ENCODE measurements around the gene PON1. TPM values are rescaled to one million over a fixed set of nuclear protein-coding genes. Genes with fewer than 3 reads are reported as not detected.
A peak's percentile ranks its signal among the peaks of the same experiment; 100 is the strongest.

PON1 gene
- total RNA-seq, 1 donor from 2014 or later, result not detected

GRCh38 chr7:95342642-95343307 lies 18.4 kb upstream of the PON1 start:
- H3K27me3 ChIP-seq (ENCODE audit: control insufficient read depth, insufficient read depth, low read length), result no peaks in the 10 kb centered on the region
- TF ChIP-seq CTCF (IDR thresholded peaks at IDR 0.05; ENCODE audit: insufficient read depth, low read length, poor library complexity, severe bottlenecking), result no peak
- H3K4me3 ChIP-seq (ENCODE audit: low read depth, low read length), result no peak overlapping the region
- H3K36me3 ChIP-seq (ENCODE audit: control insufficient read depth, insufficient read depth, low read length), result no peaks in the 10 kb centered on the region
- DNase-seq (ENCODE audit: low read depth), result no peak

GRCh38 chr7:95342029-95342428 lies 17.7 kb upstream of the PON1 start:
- no peaks in the 10 kb centered on the region for H3K36me3 ChIP-seq (ENCODE audit: control insufficient read depth, insufficient read depth, low read length)
- TF ChIP-seq CTCF (IDR thresholded peaks at IDR 0.05; ENCODE audit: insufficient read depth, low read length, poor library complexity, severe bottlenecking), result no peak
- H3K4me3 ChIP-seq (ENCODE audit: low read depth, low read length), result no peak overlapping the region
- no peak for DNase-seq (ENCODE audit: low read depth)
- H3K27me3 ChIP-seq (ENCODE audit: control insufficient read depth, insufficient read depth, low read length), result no peaks in the 10 kb centered on the region

GRCh38 chr7:95340491-95340890 lies 16.2 kb upstream of the PON1 start:
- Histone ChIP-seq H3K36me3 (ENCODE audit: control insufficient read depth, insufficient read depth, low read length) (no peaks in the 10 kb centered on the region), H3K27me3 (ENCODE audit: control insufficient read depth, insufficient read depth, low read length) (no peaks in the 10 kb centered on the region), H3K4me3 (ENCODE audit: low read depth, low read length) (no peak overlapping the region)
- no peak for DNase-seq (ENCODE audit: low read depth)
- TF ChIP-seq CTCF (IDR thresholded peaks at IDR 0.05; ENCODE audit: insufficient read depth, low read length, poor library complexity, severe bottlenecking), result no peak

DNA sequence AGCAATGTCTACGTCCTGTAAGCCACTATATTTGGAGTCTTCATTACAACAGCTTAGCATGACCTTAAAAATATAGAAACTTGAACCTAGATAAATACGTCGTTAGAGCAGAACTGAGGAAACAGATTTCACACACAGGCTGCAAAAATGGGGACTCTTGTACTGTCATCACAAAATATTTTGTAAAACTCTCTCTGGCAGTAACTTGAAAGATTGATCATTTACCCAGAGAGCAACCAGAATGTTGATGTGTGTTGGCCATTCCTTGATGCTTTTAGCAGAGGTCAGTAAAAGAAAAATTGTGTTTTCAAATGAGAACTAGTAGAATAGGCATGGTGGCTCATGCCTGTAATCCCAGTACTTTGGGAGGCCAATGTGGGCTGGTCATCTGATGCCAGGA lies 14.5 kb upstream of the PON1 start:
- Histone ChIP-seq H3K27me3 (ENCODE audit: control insufficient read depth, insufficient read depth, low read length) (no peaks in the 10 kb centered on the region), H3K36me3 (ENCODE audit: control insufficient read depth, insufficient read depth, low read length) (no peaks in the 10 kb centered on the region), H3K4me3 (ENCODE audit: low read depth, low read length) (no peak overlapping the region)
- DNase-seq (ENCODE audit: low read depth), result no peak
- no peak for TF ChIP-seq CTCF (IDR thresholded peaks at IDR 0.05; ENCODE audit: insufficient read depth, low read length, poor library complexity, severe bottlenecking)

DNA sequence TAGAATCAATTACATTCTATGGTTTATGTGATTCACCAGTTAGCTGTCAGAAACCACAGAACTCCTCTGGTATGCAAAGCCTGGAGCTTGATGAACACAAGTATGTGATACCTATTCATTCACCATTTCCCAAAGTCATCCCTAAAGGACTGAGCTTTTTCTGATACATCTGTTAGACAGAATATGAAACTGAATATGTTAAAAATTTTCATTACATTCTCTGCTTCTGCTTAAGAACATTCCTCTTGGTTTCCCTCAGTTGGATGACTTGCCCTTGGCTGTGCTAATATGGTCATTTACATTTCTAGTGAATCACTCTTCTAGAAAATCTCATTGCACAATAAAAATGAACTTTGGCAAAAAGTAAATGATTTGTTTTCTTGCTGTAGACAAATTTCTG lies 10.8 kb upstream of the PON1 start:
- DNase-seq (ENCODE audit: low read depth), result peak; percentile 51
- no peak for TF ChIP-seq CTCF (IDR thresholded peaks at IDR 0.05; ENCODE audit: insufficient read depth, low read length, poor library complexity, severe bottlenecking)
- H3K36me3 ChIP-seq (ENCODE audit: control insufficient read depth, insufficient read depth, low read length), result no peaks in the 10 kb centered on the region
- no peak overlapping the region for H3K4me3 ChIP-seq (ENCODE audit: low read depth, low read length)
- H3K27me3 ChIP-seq (ENCODE audit: control insufficient read depth, insufficient read depth, low read length), result no peaks in the 10 kb centered on the region

DNA sequence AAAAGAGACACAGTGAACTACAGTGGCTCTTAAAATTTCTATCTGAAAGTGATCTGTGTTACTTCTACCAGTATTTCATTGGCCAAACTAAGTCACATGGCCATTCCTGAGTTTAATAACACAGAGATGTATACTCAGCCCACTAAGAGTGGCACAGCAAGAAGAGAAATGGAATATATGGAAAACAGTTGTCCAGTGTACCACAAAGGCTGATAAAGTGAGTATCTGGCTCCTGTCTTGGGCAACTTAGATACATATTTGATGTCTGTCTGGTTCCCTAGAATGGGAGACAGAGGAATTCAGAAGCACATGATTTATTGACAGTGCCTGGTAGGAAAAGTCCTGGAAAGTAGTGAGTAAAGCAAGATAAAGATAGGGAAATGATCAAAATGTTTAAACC lies 10.1 kb upstream of the PON1 start:
- TF ChIP-seq CTCF (IDR thresholded peaks at IDR 0.05; ENCODE audit: insufficient read depth, low read length, poor library complexity, severe bottlenecking), result no peak
- no peak overlapping the region for H3K4me3 ChIP-seq (ENCODE audit: low read depth, low read length)
- H3K27me3 ChIP-seq (ENCODE audit: control insufficient read depth, insufficient read depth, low read length), result no peaks in the 10 kb centered on the region
- DNase-seq (ENCODE audit: low read depth), result no peak
- no peaks in the 10 kb centered on the region for H3K36me3 ChIP-seq (ENCODE audit: control insufficient read depth, insufficient read depth, low read length)
